Keratinocyte (primary cell): ENCODE data around the gene MVB12A.

Source experiments
- EZH2 ChIP-seq: IDR thresholded peaks from one replicate; pipeline ENCODE4 v1.6.1; 2012; ENCODE audit warnings: inconsistent platforms, mild to moderate bottlenecking, low read length, moderate library complexity
- TF ChIP-seq, protein P1 (sequence below), 3 experiments: IDR thresholded peaks in 1 of 3; conservative IDR thresholded peaks in 1 of 3; optimal IDR thresholded peaks in 1 of 3; 2 replicates in 2 of 3; 3 replicates in 1 of 3; pipeline versions ENCODE3 to v1.5.1; 2011; ENCODE audit warnings: low read length in 3 of 3, mild to moderate bottlenecking in 3 of 3, moderate library complexity in 2 of 3, control low read depth in 1 of 3, inconsistent platforms in 1 of 3; ENCODE audit not compliant: insufficient read depth in 2 of 3; ENCODE audit errors: extremely low read depth in 1 of 3

DNA sequence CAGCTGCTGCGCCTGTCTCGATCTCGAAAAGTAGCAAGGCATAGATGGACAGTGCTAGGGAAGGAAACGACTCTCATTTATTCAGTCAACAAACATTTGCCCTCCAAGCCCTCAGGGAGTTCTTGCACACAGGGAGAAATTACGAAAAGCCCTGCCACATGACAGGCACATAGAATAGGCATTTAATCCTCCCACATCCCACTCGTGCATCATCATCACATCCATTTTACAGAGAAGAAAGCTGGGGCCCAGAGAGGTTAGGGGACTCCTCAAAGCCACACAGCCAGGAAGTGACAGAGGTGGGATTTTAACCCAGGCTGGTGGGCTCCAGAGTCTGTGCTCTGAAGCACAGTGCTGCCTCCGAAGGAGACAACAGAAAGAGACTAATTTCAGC lies 17.0 kb downstream of the MVB12A start:
- TF ChIP-seq, protein P1, sequence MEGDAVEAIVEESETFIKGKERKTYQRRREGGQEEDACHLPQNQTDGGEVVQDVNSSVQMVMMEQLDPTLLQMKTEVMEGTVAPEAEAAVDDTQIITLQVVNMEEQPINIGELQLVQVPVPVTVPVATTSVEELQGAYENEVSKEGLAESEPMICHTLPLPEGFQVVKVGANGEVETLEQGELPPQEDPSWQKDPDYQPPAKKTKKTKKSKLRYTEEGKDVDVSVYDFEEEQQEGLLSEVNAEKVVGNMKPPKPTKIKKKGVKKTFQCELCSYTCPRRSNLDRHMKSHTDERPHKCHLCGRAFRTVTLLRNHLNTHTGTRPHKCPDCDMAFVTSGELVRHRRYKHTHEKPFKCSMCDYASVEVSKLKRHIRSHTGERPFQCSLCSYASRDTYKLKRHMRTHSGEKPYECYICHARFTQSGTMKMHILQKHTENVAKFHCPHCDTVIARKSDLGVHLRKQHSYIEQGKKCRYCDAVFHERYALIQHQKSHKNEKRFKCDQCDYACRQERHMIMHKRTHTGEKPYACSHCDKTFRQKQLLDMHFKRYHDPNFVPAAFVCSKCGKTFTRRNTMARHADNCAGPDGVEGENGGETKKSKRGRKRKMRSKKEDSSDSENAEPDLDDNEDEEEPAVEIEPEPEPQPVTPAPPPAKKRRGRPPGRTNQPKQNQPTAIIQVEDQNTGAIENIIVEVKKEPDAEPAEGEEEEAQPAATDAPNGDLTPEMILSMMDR (optimal IDR thresholded peaks at IDR 0.05 in 1 of 3, IDR thresholded peaks at IDR 0.05 in 1 of 3, conservative IDR thresholded peaks at IDR 0.05 in 1 of 3; ENCODE audit: extremely low read depth in 1 of 3, insufficient read depth in 2 of 3, low read length in 3 of 3), result no peak
- no peak for TF ChIP-seq EZH2
